ENCODE measurements around the gene ARHGAP31.
A peak's percentile ranks its signal among the peaks of the same experiment; 100 is the strongest.
"Not testable (repeated sequence)": the region's sequence is repeated elsewhere in the genome, so short reads cannot be mapped to it uniquely, and the experiment has no call there.

ARHGAP31 gene

GRCh38 chr3:119352863-119353527 lies 58.8 kb downstream of the ARHGAP31 start:
- Histone ChIP-seq H3K9ac (ENCODE audit: low read length) (peak overlapping the region; percentile 8), H3K9me3 (ENCODE audit: control insufficient read depth, low read length) (no peaks in the 10 kb centered on the region), H3K4me1 (ENCODE audit: control insufficient read depth, insufficient read depth, low read length) (peaks cover 26% of the 10 kb centered on the region), H3K36me3 (ENCODE audit: control insufficient read depth, insufficient read depth, low read length, severe bottlenecking) (no peaks in the 10 kb centered on the region), H3K27me3 (replicated peaks; ENCODE audit: control insufficient read depth, insufficient read depth, low read length) (no peaks in the 10 kb centered on the region), H3K4me3 (ENCODE audit: low read length) (no peak overlapping the region)
- DNase-seq (ENCODE audit: low read depth), result peak; percentile 89

DNA sequence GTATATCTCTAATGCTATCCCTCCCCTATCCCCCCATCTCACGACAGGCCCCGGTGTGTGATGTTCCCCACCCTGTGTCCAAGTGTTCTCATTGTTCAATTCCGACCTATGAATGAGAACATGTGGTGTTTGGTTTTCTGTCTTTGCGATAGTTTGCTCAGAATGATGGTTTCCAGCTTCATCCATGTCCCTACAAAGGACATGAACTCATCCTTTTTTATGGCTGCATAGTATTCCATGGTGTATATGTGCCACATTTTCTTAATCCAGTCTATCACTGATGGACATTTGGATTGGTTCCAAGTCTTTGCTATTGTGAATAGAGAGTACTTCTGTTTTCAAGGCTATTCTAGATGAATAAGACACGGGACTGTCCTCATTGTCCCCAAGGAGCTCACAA lies 61.4 kb downstream of the ARHGAP31 start:
- not testable (repeated sequence) for H3K27me3 ChIP-seq (replicated peaks; ENCODE audit: control insufficient read depth, insufficient read depth, low read length); H3K9ac ChIP-seq (ENCODE audit: low read length); H3K36me3 ChIP-seq (ENCODE audit: control insufficient read depth, insufficient read depth, low read length, severe bottlenecking); DNase-seq (ENCODE audit: low read depth); H3K4me3 ChIP-seq (ENCODE audit: low read length); H3K9me3 ChIP-seq (ENCODE audit: control insufficient read depth, low read length)
- H3K4me1 ChIP-seq (ENCODE audit: control insufficient read depth, insufficient read depth, low read length), result peaks cover 26% of the 10 kb centered on the region

DNA sequence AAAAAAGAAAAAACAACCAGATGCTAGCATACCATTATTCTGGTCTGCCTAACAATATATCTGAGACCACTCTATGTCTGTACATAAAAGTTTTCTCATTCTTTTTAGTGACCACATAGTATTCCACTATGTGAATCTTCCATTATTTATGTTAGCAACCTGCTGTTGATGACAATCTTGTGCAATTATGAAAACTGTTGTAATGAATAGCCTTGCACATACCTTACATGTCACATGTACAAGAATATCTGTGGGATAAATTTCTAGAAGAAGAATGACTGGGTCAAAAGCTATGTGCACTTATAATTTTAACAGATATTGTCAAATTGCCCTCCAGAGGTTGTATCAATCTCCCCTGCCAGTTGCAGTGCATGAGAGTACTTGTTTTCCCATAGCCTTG lies 62.5 kb downstream of the ARHGAP31 start:
- DNase-seq (ENCODE audit: low read depth), result peak; percentile 15
- no peaks in the 10 kb centered on the region for H3K36me3 ChIP-seq (ENCODE audit: control insufficient read depth, insufficient read depth, low read length, severe bottlenecking)
- no peak overlapping the region for H3K9ac ChIP-seq (ENCODE audit: low read length)
- H3K9me3 ChIP-seq (ENCODE audit: control insufficient read depth, low read length), result no peaks in the 10 kb centered on the region
- H3K4me1 ChIP-seq (ENCODE audit: control insufficient read depth, insufficient read depth, low read length), result peaks cover 26% of the 10 kb centered on the region
- H3K27me3 ChIP-seq (replicated peaks; ENCODE audit: control insufficient read depth, insufficient read depth, low read length), result no peaks in the 10 kb centered on the region
- peak overlapping the region; percentile 31 for H3K4me3 ChIP-seq (ENCODE audit: low read length)

DNA sequence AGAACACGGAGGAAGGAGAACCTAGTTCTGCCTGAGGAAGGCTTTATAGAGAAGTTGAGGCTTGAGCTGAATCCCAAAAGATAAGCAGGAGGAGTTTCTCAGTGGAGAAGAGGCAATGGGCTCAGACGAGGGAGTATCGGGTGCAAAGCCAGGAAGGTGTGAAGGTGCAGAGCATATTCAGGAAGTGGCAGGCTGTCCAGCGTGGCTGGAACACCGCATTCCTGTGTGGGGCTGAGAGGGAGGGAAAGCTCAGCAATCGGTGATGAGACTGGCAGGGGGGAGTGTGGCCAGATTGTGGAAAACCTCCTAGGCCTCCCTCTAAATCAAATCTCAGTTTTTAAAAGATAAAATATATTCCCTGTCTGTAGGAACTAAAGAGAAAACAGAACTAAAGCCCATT lies 63.0 kb downstream of the ARHGAP31 start:
- Histone ChIP-seq H3K4me1 (ENCODE audit: control insufficient read depth, insufficient read depth, low read length) (peaks cover 26% of the 10 kb centered on the region), H3K27me3 (replicated peaks; ENCODE audit: control insufficient read depth, insufficient read depth, low read length) (no peaks in the 10 kb centered on the region), H3K9ac (ENCODE audit: low read length) (peak overlapping the region; percentile 26), H3K36me3 (ENCODE audit: control insufficient read depth, insufficient read depth, low read length, severe bottlenecking) (no peaks in the 10 kb centered on the region), H3K9me3 (ENCODE audit: control insufficient read depth, low read length) (no peaks in the 10 kb centered on the region), H3K4me3 (ENCODE audit: low read length) (peak overlapping the region; percentile 31)
- DNase-seq (ENCODE audit: low read depth), result no peak

- Histone ChIP-seq H3K27me3 (replicated peaks; ENCODE audit: control insufficient read depth, insufficient read depth, low read length) (no peaks in the 10 kb centered on the region), H3K36me3 (ENCODE audit: control insufficient read depth, insufficient read depth, low read length, severe bottlenecking) (no peaks in the 10 kb centered on the region), H3K9ac (ENCODE audit: low read length) (no peak overlapping the region), H3K9me3 (ENCODE audit: control insufficient read depth, low read length) (no peaks in the 10 kb centered on the region), H3K4me3 (ENCODE audit: low read length) (no peak overlapping the region), H3K4me1 (ENCODE audit: control insufficient read depth, insufficient read depth, low read length) (peaks cover 12% of the 10 kb centered on the region)
- no peak for DNase-seq (ENCODE audit: low read depth)
Observed at GRCh38 chr3:119359476-119360326, 65.5 kb downstream of the ARHGAP31 start.

GRCh38 chr3:119360736-119361462 lies 66.7 kb downstream of the ARHGAP31 start:
- H3K9ac ChIP-seq (ENCODE audit: low read length), result no peak overlapping the region
- H3K4me1 ChIP-seq (ENCODE audit: control insufficient read depth, insufficient read depth, low read length), result peaks cover 12% of the 10 kb centered on the region
- no peak overlapping the region for H3K4me3 ChIP-seq (ENCODE audit: low read length)
- peaks cover under 1% of the 10 kb centered on the region for H3K36me3 ChIP-seq (ENCODE audit: control insufficient read depth, insufficient read depth, low read length, severe bottlenecking)
- H3K27me3 ChIP-seq (replicated peaks; ENCODE audit: control insufficient read depth, insufficient read depth, low read length), result no peaks in the 10 kb centered on the region
- DNase-seq (ENCODE audit: low read depth), result no peak
- no peaks in the 10 kb centered on the region for H3K9me3 ChIP-seq (ENCODE audit: control insufficient read depth, low read length)

- Histone ChIP-seq H3K4me1 (ENCODE audit: control insufficient read depth, insufficient read depth, low read length) (peaks cover 6% of the 10 kb centered on the region), H3K9ac (ENCODE audit: low read length) (no peak overlapping the region), H3K4me3 (ENCODE audit: low read length) (no peak overlapping the region), H3K36me3 (ENCODE audit: control insufficient read depth, insufficient read depth, low read length, severe bottlenecking) (peaks cover 10% of the 10 kb centered on the region), H3K27me3 (replicated peaks; ENCODE audit: control insufficient read depth, insufficient read depth, low read length) (no peaks in the 10 kb centered on the region), H3K9me3 (ENCODE audit: control insufficient read depth, low read length) (no peaks in the 10 kb centered on the region)
- DNase-seq (ENCODE audit: low read depth), result no peak
Observed at GRCh38 chr3:119362010-119362409, 67.8 kb downstream of the ARHGAP31 start.

DNA sequence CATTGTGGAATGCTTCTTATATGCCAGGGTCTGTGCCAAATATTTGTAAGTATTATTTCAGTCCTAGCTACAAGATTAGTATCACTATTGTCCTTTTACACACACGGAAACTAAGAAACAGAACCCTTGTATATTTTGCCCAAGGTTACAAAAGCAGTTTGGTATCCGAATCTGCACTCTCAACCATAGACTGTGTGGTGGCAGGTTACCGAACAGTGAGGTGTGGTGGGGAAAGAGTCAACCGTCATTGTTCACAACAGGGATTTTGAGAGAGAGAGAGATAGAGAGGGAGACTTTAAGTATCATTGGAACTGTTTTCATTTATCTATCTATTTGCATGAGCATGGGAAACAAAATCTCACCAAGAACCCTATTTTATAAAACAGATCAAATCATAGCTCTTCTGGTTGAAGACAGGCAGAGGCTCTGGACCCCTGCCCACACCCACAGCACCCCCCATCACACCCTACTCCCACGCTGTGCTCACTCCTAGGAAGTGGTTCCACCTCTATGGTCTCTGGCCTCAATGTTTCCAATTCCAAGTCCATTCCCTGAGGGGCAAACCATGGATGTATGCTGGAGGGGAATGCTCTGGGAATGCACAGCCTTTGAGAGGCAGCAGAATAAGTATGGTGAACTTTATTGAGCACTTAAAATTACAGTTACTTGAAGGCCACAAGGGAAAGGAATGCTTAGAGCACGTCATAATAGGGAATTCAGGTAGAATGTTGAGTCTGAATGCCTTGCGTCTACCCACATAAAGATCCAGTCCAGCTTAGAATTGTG lies 69.0 kb downstream of the ARHGAP31 start:
- Histone ChIP-seq H3K9ac (ENCODE audit: low read length) (no peak overlapping the region), H3K27me3 (replicated peaks; ENCODE audit: control insufficient read depth, insufficient read depth, low read length) (no peaks in the 10 kb centered on the region), H3K9me3 (ENCODE audit: control insufficient read depth, low read length) (no peaks in the 10 kb centered on the region), H3K36me3 (ENCODE audit: control insufficient read depth, insufficient read depth, low read length, severe bottlenecking) (peaks cover 16% of the 10 kb centered on the region), H3K4me3 (ENCODE audit: low read length) (no peak overlapping the region), H3K4me1 (ENCODE audit: control insufficient read depth, insufficient read depth, low read length) (no peaks in the 10 kb centered on the region)
- DNase-seq (ENCODE audit: low read depth), result no peak

DNA sequence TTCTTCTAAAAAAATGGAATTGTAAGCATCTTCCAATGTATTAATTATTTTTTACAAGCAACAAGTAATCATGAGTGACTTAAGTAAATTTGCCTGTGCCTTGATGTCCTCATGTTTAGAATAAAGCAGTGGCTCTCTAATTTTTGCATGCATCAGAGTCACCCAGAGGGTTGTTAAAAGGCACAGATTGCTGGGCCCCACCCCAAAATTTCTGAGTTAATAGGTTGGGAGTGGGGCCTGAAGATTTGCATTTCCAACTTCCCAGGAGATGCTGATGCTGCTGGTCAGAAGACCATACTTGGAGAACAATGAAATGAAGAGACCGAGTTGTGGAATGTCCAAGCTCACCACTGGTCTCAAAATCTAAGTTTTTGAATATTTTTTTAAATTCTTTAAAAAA lies 70.2 kb downstream of the ARHGAP31 start:
- Histone ChIP-seq H3K4me1 (ENCODE audit: control insufficient read depth, insufficient read depth, low read length) (no peaks in the 10 kb centered on the region), H3K9ac (ENCODE audit: low read length) (no peak overlapping the region), H3K4me3 (ENCODE audit: low read length) (no peak overlapping the region), H3K27me3 (replicated peaks; ENCODE audit: control insufficient read depth, insufficient read depth, low read length) (no peaks in the 10 kb centered on the region), H3K36me3 (ENCODE audit: control insufficient read depth, insufficient read depth, low read length, severe bottlenecking) (peaks cover 22% of the 10 kb centered on the region), H3K9me3 (ENCODE audit: control insufficient read depth, low read length) (no peaks in the 10 kb centered on the region)
- no peak for DNase-seq (ENCODE audit: low read depth)

GRCh38 chr3:119365418-119365817 lies 71.2 kb downstream of the ARHGAP31 start:
- Histone ChIP-seq H3K9me3 (ENCODE audit: control insufficient read depth, low read length) (no peaks in the 10 kb centered on the region), H3K27me3 (replicated peaks; ENCODE audit: control insufficient read depth, insufficient read depth, low read length) (no peaks in the 10 kb centered on the region), H3K4me1 (ENCODE audit: control insufficient read depth, insufficient read depth, low read length) (no peaks in the 10 kb centered on the region), H3K9ac (ENCODE audit: low read length) (no peak overlapping the region), H3K4me3 (ENCODE audit: low read length) (no peak overlapping the region), H3K36me3 (ENCODE audit: control insufficient read depth, insufficient read depth, low read length, severe bottlenecking) (peaks cover 31% of the 10 kb centered on the region)
- peak; percentile 42 for DNase-seq (ENCODE audit: low read depth)

Measured in adipocyte (in vitro differentiated cells).